SU-DHL-6 (cell line): ENCODE measurements around the gene USP6.

Experiments
- H2AFZ ChIP-seq: fragments of 200-600 bp; sonication (generic); 2 replicates; pipeline ENCODE4 v1.6.1; 2014; ENCODE audit warnings: low read depth, mild to moderate bottlenecking, moderate library complexity, mixed read lengths, antibody characterized with exemption, low read length; ENCODE audit not compliant: severe bottlenecking
- H3F3A ChIP-seq: fragments of 200-600 bp; shearing (Covaris generic); 2 replicates; pipeline ENCODE4 v1.6.0; 2016; ENCODE audit warnings: antibody characterized with exemption, mild to moderate bottlenecking; ENCODE audit not compliant: insufficient read depth
- H3K27ac ChIP-seq: fragments of 200-600 bp; sonication (generic); 2 replicates; pipeline ENCODE4 v1.5.1; 2016; ENCODE audit warnings: low read depth, mild to moderate bottlenecking, low read length, moderate library complexity, mixed read lengths
- H3K27me3 ChIP-seq: fragments of 200-600 bp; sonication (generic), shearing (Covaris generic); 2 replicates; pipeline ENCODE4 v1.6.0; 2014; ENCODE audit warnings: mild to moderate bottlenecking, low read length
- H3K36me3 ChIP-seq: fragments of 200-600 bp; sonication (generic); 2 replicates; pipeline ENCODE4 v1.6.1; 2014; ENCODE audit warnings: mild to moderate bottlenecking, low read length, mixed read lengths
- H3K4me2 ChIP-seq: fragments of 300-600, 200-600 bp; shearing (Covaris generic), sonication (generic); 2 replicates; pipeline ENCODE4 v1.6.0; 2014; ENCODE audit warnings: low read length, low read depth, mild to moderate bottlenecking; ENCODE audit not compliant: poor library complexity, severe bottlenecking
- H3K4me3 ChIP-seq: fragments of 200-600 bp; sonication (generic); 2 replicates; pipeline ENCODE4 v1.5.1; 2014; ENCODE audit warnings: antibody characterized with exemption, low read length, mild to moderate bottlenecking, mixed read lengths; ENCODE audit not compliant: insufficient read depth, poor library complexity, severe bottlenecking
- H3K79me2 ChIP-seq: fragments of 200-600 bp; sonication (generic); 2 replicates; pipeline ENCODE4 v1.6.1; 2014; ENCODE audit warnings: mild to moderate bottlenecking, low read length, moderate library complexity; ENCODE audit not compliant: insufficient read depth
- H3K9ac ChIP-seq: fragments of 200-600 bp; sonication (generic); 2 replicates; pipeline ENCODE4 v1.7.0; 2014; ENCODE audit warnings: mild to moderate bottlenecking, low read length
- H3K9me2 ChIP-seq: fragments of 200-600 bp; sonication (generic); replicated peaks from 2 replicates; pipeline ENCODE4 v1.6.1; 2014; ENCODE audit warnings: low read length; ENCODE audit not compliant: insufficient read depth
- H3K9me3 ChIP-seq: fragments of 200-600 bp; sonication (generic); 2 replicates; pipeline ENCODE4 v1.6.1; 2014; ENCODE audit warnings: low read length, mixed read lengths; ENCODE audit not compliant: insufficient read depth
- H4K20me1 ChIP-seq: fragments of 200-600 bp; sonication (generic); 2 replicates; pipeline ENCODE4 v1.6.1; 2014; ENCODE audit warnings: low read depth, mild to moderate bottlenecking, antibody characterized with exemption, low read length, moderate library complexity, mixed read lengths
- CTCF ChIP-seq: fragments of 200-600 bp; sonication (generic); IDR thresholded peaks from one replicate; pipeline ENCODE4 v1.5.1; 2017; ENCODE audit warnings: antibody characterized with exemption, mild to moderate bottlenecking, low read length, moderate library complexity; ENCODE audit not compliant: insufficient read depth, poor library complexity, severe bottlenecking
- EZH2phosphoT487 ChIP-seq: fragments of 200-600 bp; sonication (generic), shearing (Covaris generic); conservative IDR thresholded peaks from 2 replicates; pipeline ENCODE4 v1.6.1; 2018; ENCODE audit warnings: mild to moderate bottlenecking, antibody characterized with exemption, low read length, moderate library complexity, mixed read lengths

USP6 gene

DNA sequence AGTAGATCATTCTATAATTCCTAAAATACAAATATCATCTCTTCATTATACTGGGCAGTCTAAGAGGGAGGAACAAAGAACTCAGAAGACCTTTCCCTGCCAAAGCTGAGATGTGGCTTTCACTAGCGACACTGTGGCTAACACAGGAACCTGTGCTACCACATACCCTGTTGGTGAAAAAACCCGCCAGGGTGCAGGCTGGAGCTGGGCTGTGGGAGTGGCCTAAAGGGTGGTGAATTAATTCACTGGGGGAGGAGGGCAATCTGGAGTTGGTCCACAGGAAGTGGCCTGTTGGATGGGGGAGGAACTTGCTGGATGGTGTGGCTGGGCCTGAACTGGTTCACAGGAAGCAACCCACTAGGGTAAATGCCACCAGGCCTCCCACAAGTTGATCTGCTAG is 68.5 kb downstream of the USP6 start:
- H3K36me3 ChIP-seq: peaks cover 48% of the 10 kb centered on the region
- H3K9me3 ChIP-seq: peaks cover 58% of the 10 kb centered on the region

GRCh38 chr17:5191541-5192417 is 75.9 kb downstream of the USP6 start, which contains the start of gene ZNF594:
ZNF594 (minus strand) TSS chr17:5191868; CDS start chr17:5184256, 7,612 bp downstream.
- Histone ChIP-seq H3K9me2 (no peaks in the 10 kb centered on the region), H3K9me3 (peaks cover 8% of the 10 kb centered on the region; the same call in 1 of the 2 replicates), H3F3A (peaks cover 13% of the 10 kb centered on the region), H3K4me3 (peak within 1 kb of the TSS; percentile 81), H3K36me3 (peaks cover 27% of the 10 kb centered on the region), H3K9ac (peak within 1 kb of the TSS; percentile 76), H3K27ac (peak within 1 kb of the TSS; percentile 26), H3K79me2 (peaks cover 23% of the 10 kb centered on the region), H4K20me1 (no peaks in the 10 kb centered on the region), H2AFZ (peak within 1 kb of the TSS; percentile 57), H3K4me2 (peak within 1 kb of the TSS; percentile 91), H3K27me3 (no peaks in the 10 kb centered on the region)
- TF ChIP-seq EZH2phosphoT487: no peak
- TF ChIP-seq CTCF: peak; percentile 78

More for the DNA sequence above, 68.5 kb downstream of the USP6 start:
- no peak overlapping the region for H3K4me2 ChIP-seq
- peaks cover 1% of the 10 kb centered on the region for H3K79me2 ChIP-seq
- no peak overlapping the region for H2AFZ ChIP-seq
- no peak for TF ChIP-seq EZH2phosphoT487
- TF ChIP-seq CTCF: no peak
- no peaks in the 10 kb centered on the region for H3K9me2 ChIP-seq
- no peaks in the 10 kb centered on the region for H3F3A ChIP-seq
- H3K4me3 ChIP-seq: no peak overlapping the region
- no peaks in the 10 kb centered on the region for H3K27me3 ChIP-seq
- no peak overlapping the region for H3K27ac ChIP-seq
- H4K20me1 ChIP-seq: no peaks in the 10 kb centered on the region
- no peak overlapping the region for H3K9ac ChIP-seq

- Histone ChIP-seq H3K9me2 (no peaks in the 10 kb centered on the region), H3K36me3 (peaks cover 10% of the 10 kb centered on the region), H3K27ac (no peak overlapping the region), H3F3A (peaks cover 20% of the 10 kb centered on the region), H3K9me3 (peaks cover 5% of the 10 kb centered on the region; the same call in 1 of the 2 replicates), H3K27me3 (no peaks in the 10 kb centered on the region), H4K20me1 (no peaks in the 10 kb centered on the region), H2AFZ (no peak overlapping the region), H3K9ac (no peak overlapping the region), H3K79me2 (peaks cover 22% of the 10 kb centered on the region), H3K4me2 (no peak overlapping the region), H3K4me3 (no peak overlapping the region)
- TF ChIP-seq EZH2phosphoT487 (no peak), CTCF (no peak)
Observed at GRCh38 chr17:5194346-5194745, 78.5 kb downstream of the USP6 start.
